ENCODE data around the gene MGST2.
A peak's percentile ranks its signal among the peaks of the same experiment; 100 is the strongest.
"Not testable (repeated sequence)": the region's sequence is repeated elsewhere in the genome, so short reads cannot be mapped to it uniquely, and the experiment has no call there.

MGST2 gene

GRCh38 chr4:139632739-139633138 is 32.9 kb upstream of the MGST2 start:
- H3K4me1 ChIP-seq; H3K36me3 ChIP-seq (replicated peaks); H3K4me3 ChIP-seq; H3K9me3 ChIP-seq; H3K27me3 ChIP-seq (ENCODE audit: low read depth); DNase-seq (ENCODE audit: low spot score in 2 of 2); in situ Hi-C loops (cut with MboI; ENCODE audit: low sequenced_read_pairs): not testable (repeated sequence)

GRCh38 chr4:139633195-139633594 is 32.4 kb upstream of the MGST2 start:
- H3K27me3 ChIP-seq (ENCODE audit: low read depth) = no peaks in the 10 kb centered on the region
- in situ Hi-C loops (cut with MboI; ENCODE audit: low sequenced_read_pairs) = no loop called here
- H3K9me3 ChIP-seq = peaks cover 4% of the 10 kb centered on the region; the same call in 1 of the 2 replicates
- H3K36me3 ChIP-seq (replicated peaks) = no peaks in the 10 kb centered on the region
- no peak for DNase-seq (ENCODE audit: low spot score in 2 of 2)
- no peak overlapping the region for H3K4me3 ChIP-seq
- peaks cover 5% of the 10 kb centered on the region for H3K4me1 ChIP-seq

- Histone ChIP-seq H3K36me3 (replicated peaks) (no peaks in the 10 kb centered on the region), H3K4me1 (peaks cover 5% of the 10 kb centered on the region), H3K9me3 (peaks cover 8% of the 10 kb centered on the region; the same call in 1 of the 2 replicates), H3K4me3 (no peak overlapping the region), H3K27me3 (ENCODE audit: low read depth) (no peaks in the 10 kb centered on the region)
- in situ Hi-C loops (cut with MboI; ENCODE audit: low sequenced_read_pairs) = no loop called here
- DNase-seq (ENCODE audit: low spot score in 2 of 2) = peak; percentile 61 to 62
Measured at GRCh38 chr4:139633661-139634060, 32.0 kb upstream of the MGST2 start.

GRCh38 chr4:139635966-139636365 is 29.7 kb upstream of the MGST2 start:
- in situ Hi-C loops (cut with MboI; ENCODE audit: low sequenced_read_pairs) = no loop called here
- no peaks in the 10 kb centered on the region for H3K27me3 ChIP-seq (ENCODE audit: low read depth)
- no peak for DNase-seq (ENCODE audit: low spot score in 2 of 2)
- H3K9me3 ChIP-seq = peaks cover 14% of the 10 kb centered on the region; the same call in 1 of the 2 replicates
- H3K4me3 ChIP-seq = no peak overlapping the region
- peaks cover 5% of the 10 kb centered on the region for H3K4me1 ChIP-seq
- no peaks in the 10 kb centered on the region for H3K36me3 ChIP-seq (replicated peaks)

- DNase-seq (ENCODE audit: low spot score in 2 of 2); H3K27me3 ChIP-seq (ENCODE audit: low read depth); H3K4me3 ChIP-seq; H3K4me1 ChIP-seq; H3K36me3 ChIP-seq (replicated peaks); in situ Hi-C loops (cut with MboI; ENCODE audit: low sequenced_read_pairs): not testable (repeated sequence)
- H3K9me3 ChIP-seq = peaks cover 14% of the 10 kb centered on the region; the same call in 1 of the 2 replicates
Measured at GRCh38 chr4:139638306-139638705, 27.3 kb upstream of the MGST2 start.

GRCh38 chr4:139639654-139640053 is 26.0 kb upstream of the MGST2 start:
- Histone ChIP-seq H3K4me3 (no peak overlapping the region), H3K27me3 (ENCODE audit: low read depth) (no peaks in the 10 kb centered on the region), H3K9me3 (peaks cover 14% of the 10 kb centered on the region; the same call in 1 of the 2 replicates), H3K36me3 (replicated peaks) (no peaks in the 10 kb centered on the region), H3K4me1 (peaks cover 5% of the 10 kb centered on the region)
- no peak for DNase-seq (ENCODE audit: low spot score in 2 of 2)
- in situ Hi-C loops (cut with MboI; ENCODE audit: low sequenced_read_pairs) = loop anchor here (10.0 kb wide), 1 partner anchor 605 kb away; no protein-coding TSS in a partner anchor

GRCh38 chr4:139641218-139641617 is 24.4 kb upstream of the MGST2 start:
- in situ Hi-C loops (cut with MboI; ENCODE audit: low sequenced_read_pairs) = loop anchor here (10.0 kb wide), 1 partner anchor 606 kb away; no protein-coding TSS in a partner anchor
- Histone ChIP-seq H3K4me1 (peaks cover 2% of the 10 kb centered on the region), H3K9me3 (peaks cover 14% of the 10 kb centered on the region; the same call in 1 of the 2 replicates), H3K4me3 (no peak overlapping the region), H3K36me3 (replicated peaks) (no peaks in the 10 kb centered on the region), H3K27me3 (ENCODE audit: low read depth) (no peaks in the 10 kb centered on the region)
- DNase-seq (ENCODE audit: low spot score in 2 of 2) = no peak

GRCh38 chr4:139642364-139642763 is 23.3 kb upstream of the MGST2 start:
- H3K27me3 ChIP-seq (ENCODE audit: low read depth) = no peaks in the 10 kb centered on the region
- in situ Hi-C loops (cut with MboI; ENCODE audit: low sequenced_read_pairs) = loop anchor here (10.0 kb wide), 1 partner anchor 608 kb away; no protein-coding TSS in a partner anchor
- H3K9me3 ChIP-seq = peaks cover 13% of the 10 kb centered on the region; the same call in 1 of the 2 replicates
- H3K4me3 ChIP-seq = no peak overlapping the region
- no peaks in the 10 kb centered on the region for H3K36me3 ChIP-seq (replicated peaks)
- DNase-seq (ENCODE audit: low spot score in 2 of 2) = no peak
- no peaks in the 10 kb centered on the region for H3K4me1 ChIP-seq

GRCh38 chr4:139643042-139643895 is 22.4 kb upstream of the MGST2 start:
- DNase-seq (ENCODE audit: low spot score in 2 of 2) = no peak
- Histone ChIP-seq H3K27me3 (ENCODE audit: low read depth) (no peaks in the 10 kb centered on the region), H3K4me3 (no peak overlapping the region), H3K9me3 (peaks cover 10% of the 10 kb centered on the region; the same call in 1 of the 2 replicates), H3K4me1 (no peaks in the 10 kb centered on the region), H3K36me3 (replicated peaks) (no peaks in the 10 kb centered on the region)
- in situ Hi-C loops (cut with MboI; ENCODE audit: low sequenced_read_pairs) = loop anchor here (10.0 kb wide), 1 partner anchor 608 kb away; no protein-coding TSS in a partner anchor

GRCh38 chr4:139645458-139645857 is 20.2 kb upstream of the MGST2 start:
- in situ Hi-C loops (cut with MboI; ENCODE audit: low sequenced_read_pairs) = loop anchor here (10.0 kb wide), 1 partner anchor 611 kb away; no protein-coding TSS in a partner anchor
- no peak for DNase-seq (ENCODE audit: low spot score in 2 of 2)
- Histone ChIP-seq H3K36me3 (replicated peaks) (no peaks in the 10 kb centered on the region), H3K9me3 (no peaks in the 10 kb centered on the region), H3K27me3 (ENCODE audit: low read depth) (no peaks in the 10 kb centered on the region), H3K4me1 (no peaks in the 10 kb centered on the region), H3K4me3 (no peak overlapping the region)

- no peak for DNase-seq (ENCODE audit: low spot score in 2 of 2)
- in situ Hi-C loops (cut with MboI; ENCODE audit: low sequenced_read_pairs) = loop anchor here (10.0 kb wide), 1 partner anchor 612 kb away; no protein-coding TSS in a partner anchor
- Histone ChIP-seq H3K4me1 (peaks cover 3% of the 10 kb centered on the region), H3K36me3 (replicated peaks) (no peaks in the 10 kb centered on the region), H3K4me3 (no peak overlapping the region), H3K27me3 (ENCODE audit: low read depth) (no peaks in the 10 kb centered on the region), H3K9me3 (no peaks in the 10 kb centered on the region)
Measured at GRCh38 chr4:139647184-139647583, 18.4 kb upstream of the MGST2 start.

- Histone ChIP-seq H3K4me1 (peaks cover 3% of the 10 kb centered on the region), H3K36me3 (replicated peaks) (no peaks in the 10 kb centered on the region), H3K9me3 (no peaks in the 10 kb centered on the region), H3K4me3 (no peak overlapping the region), H3K27me3 (ENCODE audit: low read depth) (no peaks in the 10 kb centered on the region)
- in situ Hi-C loops (cut with MboI; ENCODE audit: low sequenced_read_pairs) = loop anchor here (10.0 kb wide), 1 partner anchor 613 kb away; no protein-coding TSS in a partner anchor
- no peak for DNase-seq (ENCODE audit: low spot score in 2 of 2)
Measured at GRCh38 chr4:139647952-139648351, 17.7 kb upstream of the MGST2 start.

GRCh38 chr4:139651282-139652194 is 14.1 kb upstream of the MGST2 start:
- DNase-seq (ENCODE audit: low spot score in 2 of 2) = peak; percentile 79 to 84
- H3K27me3 ChIP-seq (ENCODE audit: low read depth) = no peaks in the 10 kb centered on the region
- H3K9me3 ChIP-seq = no peaks in the 10 kb centered on the region
- no peaks in the 10 kb centered on the region for H3K36me3 ChIP-seq (replicated peaks)
- H3K4me1 ChIP-seq = peaks cover 3% of the 10 kb centered on the region
- H3K4me3 ChIP-seq = no peak overlapping the region
- in situ Hi-C loops (cut with MboI; ENCODE audit: low sequenced_read_pairs) = loop anchor here (10.0 kb wide), 3 partner anchors 47 to 603 kb away; no protein-coding TSS in a partner anchor

Data from HAP-1 (cell line).